Measurements from ENCODE around the gene COX7A2L.
"Not testable (repeated sequence)": the region's sequence is repeated elsewhere in the genome, so short reads cannot be mapped to it uniquely, and the experiment has no call there.

Gene COX7A2L

DNA sequence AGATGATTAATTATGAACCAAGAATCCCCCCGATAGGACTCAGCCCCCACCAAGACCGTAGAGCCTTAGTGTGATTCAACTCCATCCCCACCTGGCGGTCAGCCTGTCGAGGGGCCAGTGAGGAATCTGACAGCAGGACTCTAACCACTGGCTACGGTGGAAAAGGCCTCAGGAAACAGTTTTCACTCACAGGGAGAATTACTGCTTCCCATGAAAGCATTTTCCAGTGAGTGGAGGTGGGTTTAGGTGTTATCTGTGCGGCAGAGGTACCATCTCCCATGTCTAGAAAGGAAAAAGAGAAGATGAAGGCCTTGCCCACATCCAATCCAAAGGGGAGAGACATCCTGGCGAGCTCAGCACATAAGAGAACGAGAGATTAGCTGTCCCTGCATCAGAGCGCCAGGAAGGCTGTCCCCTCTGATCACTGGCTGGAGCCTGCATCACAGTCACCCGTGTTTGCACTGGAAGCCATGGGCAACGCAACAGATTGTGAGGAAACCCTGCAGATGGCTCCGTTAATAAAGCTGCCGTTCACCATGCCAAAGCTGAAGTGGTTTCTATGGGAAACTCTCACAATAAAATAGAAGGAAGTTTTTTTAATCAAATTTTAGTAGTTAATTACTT lies 22.3 kb downstream of the COX7A2L start:
- DNase-seq: no peak

DNA sequence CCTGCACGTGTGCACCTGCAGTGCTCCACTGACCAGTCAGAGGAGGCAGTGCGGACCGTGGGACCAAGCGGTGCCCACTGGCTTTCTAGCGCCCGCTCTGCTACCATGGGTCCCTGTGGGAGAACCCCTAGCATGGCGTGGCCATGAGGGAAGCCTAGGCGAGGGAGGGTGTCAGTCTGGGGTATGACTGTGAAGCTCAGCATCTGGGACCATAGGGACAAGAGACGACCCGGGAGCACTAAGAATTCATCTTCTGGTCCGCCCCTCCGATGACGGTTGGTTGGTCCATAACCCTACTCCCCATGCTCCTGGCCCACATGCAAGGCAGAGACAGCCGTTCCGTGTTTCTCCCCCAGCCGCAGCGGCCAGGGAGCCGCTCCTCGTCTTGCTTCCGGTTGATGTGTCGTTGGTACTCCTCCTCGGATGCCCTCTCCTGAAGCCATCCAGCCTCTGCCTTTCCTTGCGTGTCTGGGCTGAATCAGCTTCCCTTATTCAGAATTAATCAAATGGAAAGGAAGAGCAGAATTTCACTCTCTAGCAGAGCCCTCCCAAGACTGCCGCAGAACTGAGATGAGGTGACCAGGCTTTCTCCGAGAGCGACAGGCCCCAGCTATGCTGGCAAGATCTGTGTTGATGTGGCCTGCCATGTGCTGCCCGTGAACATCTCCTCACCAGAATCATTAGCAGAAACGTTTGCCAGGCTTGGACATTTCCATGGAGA lies 23.0 kb downstream of the COX7A2L start:
- no peak for DNase-seq

DNA sequence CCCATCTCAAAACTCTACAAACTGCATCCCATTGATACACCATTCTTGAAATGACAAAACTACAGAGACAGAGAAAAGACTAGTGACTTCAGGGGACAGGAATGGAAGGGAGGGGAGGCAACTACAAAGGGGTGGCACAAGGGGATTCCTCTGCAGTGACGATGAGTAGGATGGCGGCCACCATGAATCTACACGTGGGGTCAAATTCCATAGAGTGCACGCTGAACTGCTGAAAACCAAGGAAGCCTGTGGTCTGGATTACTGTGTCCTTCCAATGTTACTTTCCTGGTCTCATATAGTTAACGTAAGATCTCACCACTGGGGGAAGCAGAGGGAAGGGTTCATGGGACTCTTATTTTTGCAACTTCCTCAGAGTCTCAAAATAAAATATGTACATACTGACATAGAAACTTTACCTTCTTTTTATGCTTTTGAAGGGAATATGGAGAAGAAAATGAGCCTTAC lies 23.6 kb downstream of the COX7A2L start:
- no peak for DNase-seq

DNA sequence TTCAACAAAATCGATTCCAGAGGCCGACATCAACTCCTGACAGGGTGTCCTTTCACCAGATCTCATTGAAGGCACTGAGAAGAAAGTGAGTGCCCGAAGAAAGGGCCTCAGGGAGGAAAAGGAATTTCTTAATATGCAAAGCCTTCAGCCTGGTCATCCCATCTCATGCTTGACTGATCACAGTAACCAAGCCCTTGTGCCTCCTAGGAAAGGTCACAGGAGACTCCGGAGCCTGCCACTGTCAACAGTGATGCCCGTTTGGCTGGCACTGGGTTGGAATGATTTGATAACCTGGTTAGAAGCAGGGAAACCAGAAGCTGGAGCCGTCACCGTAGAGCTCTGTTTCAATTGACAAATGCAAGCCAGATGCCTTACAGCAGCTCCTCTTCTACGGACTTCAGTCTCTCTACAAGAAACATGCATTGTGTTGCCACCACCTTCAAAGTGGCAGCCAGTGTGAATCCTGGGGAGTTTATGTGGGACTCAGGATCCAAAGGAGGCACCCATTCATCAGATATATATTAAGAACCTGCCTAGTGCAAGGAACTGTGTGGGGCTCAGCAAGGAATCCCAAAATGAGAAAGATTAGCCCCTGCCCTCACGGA lies 24.6 kb downstream of the COX7A2L start:
- DNase-seq: no peak

DNA sequence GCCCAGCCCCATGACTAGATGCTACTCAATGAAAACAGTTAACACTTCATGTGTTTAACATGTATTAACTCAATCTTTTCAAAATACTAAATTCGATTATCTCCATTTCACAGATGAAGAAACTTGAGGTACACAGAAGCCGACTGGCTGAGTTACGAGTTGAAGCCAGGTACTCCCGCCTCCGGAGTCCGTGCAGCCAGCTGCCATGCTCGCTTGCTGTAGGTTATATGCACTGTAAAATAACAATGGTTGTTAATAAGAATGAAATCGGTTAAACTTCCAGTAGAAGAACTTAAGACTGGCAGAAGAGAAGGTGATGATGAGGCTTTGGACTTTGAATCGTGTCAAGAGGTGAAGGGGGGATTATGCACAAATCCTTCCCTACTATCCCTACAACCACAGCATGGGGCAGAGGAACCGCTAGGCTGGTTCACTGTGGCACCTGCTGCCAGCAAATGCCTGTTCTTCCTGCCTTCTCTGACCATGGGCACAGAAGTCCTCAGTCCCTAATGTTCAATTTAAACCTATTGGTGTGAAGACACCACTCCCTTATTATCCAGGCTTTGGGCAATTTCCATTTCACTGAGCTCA lies 25.4 kb downstream of the COX7A2L start:
- no peak for DNase-seq

DNA sequence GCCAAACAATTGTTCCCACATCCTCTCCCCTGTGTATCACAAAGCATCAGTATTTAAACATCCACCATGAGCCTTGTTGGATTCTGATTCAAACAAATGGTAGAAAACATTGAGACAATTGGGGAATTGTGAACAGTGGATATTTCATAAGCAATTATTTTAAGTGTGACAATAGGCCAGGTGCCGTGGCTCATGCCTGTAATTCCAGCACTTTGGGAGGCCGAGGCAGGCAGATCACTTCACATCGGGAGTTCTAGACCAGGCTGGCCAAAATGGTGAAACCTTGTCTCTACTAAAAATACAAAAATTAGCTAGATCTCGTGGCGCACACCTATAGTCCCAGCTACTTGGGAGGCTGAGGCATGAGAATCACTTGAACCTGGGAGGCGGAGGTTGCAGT lies 26.2 kb downstream of the COX7A2L start:
- DNase-seq: not testable (repeated sequence)

DNA sequence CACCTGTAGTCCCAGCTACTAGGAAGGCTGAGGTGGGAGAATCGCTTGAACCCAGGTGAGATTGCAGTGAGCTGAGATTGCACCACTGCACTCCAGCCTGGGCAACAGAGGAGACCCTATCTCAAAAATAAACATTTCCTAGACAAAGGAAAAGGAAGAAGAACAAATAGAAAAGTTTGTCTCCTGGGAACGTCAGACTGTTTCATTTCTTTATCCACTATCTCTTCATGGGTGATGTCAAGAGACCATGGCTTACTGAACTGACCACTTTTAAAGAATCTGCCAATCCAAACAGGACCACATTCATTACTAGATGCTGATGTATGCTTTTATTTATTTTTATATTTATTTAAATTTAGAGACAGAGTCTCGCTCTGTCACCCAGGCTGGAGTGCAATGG lies 26.8 kb downstream of the COX7A2L start:
- no peak for DNase-seq

DNA sequence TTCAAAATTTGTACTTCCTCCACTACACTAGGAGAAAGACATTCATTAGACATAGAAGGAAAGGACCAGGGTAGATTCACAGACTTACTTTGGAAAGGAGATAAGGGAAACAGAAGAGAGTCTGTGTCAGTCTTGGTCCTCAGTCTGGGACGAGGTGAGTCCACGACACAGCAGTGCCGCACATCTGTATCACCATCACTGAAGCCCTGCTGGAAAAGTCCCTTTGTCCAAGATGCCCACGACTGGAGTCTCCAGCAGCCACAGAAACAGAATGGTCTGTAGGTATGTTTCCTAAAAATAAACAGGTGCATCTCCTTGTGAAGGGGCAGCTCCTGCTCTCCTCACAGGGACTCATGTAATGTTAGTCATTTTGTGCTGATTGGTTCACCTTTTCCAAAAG lies 27.4 kb downstream of the COX7A2L start:
- no peak for DNase-seq

DNA sequence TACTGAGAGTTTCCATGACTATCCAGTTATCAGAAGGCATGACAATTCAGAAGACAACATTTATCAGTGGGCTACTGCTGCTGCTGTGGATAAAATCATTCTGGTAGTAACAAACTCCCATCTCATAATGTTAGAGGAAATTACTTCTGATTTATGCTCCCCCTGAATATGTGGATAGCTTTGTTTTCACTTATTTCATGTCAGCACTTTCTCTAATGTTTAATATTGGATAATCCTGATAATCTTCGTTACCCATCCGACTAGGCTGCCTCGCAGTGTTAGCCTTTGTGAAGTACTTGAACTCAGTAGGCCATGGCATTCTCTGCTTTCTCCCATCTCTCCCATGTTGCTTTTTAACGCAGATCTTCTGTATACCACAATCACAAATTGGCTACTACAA lies 28.4 kb downstream of the COX7A2L start:
- DNase-seq: no peak

DNA sequence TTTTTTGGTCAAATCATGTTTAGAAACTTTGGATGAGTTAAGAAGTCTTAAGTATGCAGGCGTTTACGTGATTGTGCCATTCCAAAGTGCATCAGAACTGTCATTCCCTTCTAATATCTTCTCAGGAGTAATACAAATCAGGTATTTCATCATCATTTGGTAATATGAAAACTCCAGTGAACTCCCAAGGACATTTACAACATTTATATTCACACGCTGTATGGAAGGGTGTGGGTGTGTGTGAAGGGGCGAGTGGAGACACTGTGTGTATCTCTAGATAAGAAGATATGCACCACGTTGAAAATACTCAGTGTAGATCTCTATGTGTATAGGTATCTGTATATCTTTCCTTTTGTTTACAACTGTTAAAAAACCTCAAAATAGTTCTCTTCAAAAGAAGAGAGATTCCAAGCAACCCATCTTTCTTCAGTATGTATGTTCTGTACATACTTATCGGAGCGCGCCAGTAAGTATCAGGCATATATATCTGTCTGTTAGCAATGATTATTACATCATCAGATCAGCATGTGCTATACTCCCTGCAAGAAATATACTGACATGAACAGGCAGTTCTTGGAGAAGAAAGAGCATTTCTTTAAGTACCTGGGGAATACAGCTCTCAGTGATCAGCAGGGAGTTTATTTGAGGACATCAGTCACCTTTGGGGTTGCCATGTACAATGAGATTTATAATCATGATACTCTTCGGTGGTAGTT lies 29.3 kb downstream of the COX7A2L start:
- no peak for DNase-seq

DNA sequence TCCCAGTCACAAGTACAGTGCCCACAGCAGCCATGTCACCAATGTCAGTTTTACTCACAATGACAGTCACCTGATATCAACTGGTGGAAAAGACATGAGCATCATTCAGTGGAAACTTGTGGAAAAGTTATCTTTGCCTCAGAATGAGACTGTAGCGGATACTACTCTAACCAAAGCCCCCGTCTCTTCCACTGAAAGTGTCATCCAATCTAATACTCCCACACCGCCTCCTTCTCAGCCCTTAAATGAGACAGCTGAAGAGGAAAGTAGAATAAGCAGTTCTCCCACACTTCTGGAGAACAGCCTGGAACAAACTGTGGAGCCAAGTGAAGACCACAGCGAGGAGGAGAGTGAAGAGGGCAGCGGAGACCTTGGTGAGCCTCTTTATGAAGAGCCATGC lies 31.3 kb downstream of the COX7A2L start:
- no peak for DNase-seq

DNA sequence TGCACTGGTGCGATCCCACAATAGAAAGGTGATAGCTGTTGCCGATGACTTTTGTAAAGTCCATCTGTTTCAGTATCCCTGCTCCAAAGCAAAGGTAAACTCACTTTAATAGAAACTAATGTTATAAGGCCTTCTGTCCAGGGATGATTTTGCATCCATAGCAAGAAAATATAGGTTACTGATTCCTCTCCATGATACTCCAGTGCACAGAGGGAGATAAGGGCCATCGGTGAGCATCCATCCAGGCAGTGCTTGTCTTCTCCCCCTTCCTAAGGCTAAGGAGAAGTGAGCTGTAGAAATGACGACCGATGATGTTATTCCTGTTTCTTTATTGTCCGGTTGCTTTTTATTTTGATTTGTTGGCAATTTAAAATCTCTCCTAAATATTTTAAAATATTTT lies 32.1 kb downstream of the COX7A2L start:
- no peak for DNase-seq

DNA sequence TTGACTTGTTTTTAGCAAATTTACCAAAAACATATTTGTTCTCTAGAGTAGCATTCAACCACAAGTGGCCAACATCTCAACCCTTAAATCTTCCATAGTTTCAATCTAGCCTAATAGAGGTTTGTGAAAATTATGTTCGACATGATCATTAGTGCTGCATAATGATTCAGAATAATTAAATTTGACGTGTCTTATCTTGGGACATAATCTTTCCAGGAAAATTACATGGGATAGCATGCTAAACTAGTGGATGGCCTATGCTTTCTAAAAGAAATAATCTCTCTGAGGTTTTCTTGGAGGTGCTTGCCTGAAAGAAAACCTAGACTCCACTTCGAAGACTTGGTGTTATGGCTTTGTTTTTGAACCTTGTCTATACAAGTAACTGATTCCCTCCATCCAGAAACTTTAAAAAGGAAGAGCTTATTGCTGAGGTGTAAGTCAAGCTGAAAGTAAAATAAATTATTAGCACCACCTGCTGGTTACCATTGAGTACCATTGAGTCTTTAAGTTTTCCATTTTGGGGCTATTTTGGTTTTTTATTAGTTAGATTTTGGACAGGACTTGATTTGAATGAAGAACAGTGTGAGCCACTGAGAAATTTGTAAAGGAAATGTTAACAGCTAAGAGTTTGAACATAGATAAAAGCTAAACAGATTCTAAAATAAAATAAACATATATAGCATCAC lies 32.7 kb downstream of the COX7A2L start:
- DNase-seq: no peak

DNA sequence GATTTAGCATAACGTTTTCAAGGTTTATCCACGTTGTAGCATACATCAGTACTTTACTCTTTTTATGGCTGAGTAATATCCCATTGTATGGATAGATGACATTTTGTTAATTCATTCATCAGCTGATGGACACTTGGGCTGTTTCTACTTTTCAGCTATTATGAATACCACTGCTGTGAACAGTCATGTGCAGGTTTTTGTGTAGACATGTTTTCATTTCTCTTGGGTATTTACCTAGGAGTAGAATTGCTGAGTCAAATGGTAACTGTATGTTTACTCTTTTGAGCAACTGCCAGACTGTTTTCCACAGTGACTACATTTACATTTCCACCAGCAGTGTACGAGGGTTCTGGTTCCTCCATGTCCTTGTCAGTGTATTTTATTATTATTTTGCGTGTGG lies 33.9 kb downstream of the COX7A2L start:
- no peak for DNase-seq

DNA sequence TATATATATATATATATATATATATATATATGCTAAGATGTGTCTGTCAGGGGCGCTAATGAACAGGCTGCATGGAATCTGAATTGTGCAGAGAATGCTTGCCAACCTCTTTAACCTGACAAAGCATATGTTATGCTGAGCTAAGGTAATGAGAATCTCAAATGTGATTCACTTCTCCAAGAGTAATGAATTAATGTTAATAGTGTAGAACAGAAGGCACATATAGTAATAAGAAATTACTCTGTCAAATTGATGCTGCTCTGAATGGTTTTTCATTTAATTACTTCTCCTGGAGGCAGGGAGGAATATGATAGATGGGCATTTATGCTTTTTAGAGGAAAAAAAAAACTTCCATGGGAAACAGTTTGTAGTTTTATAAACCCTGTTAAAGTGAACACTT lies 35.4 kb downstream of the COX7A2L start:
- DNase-seq: no peak

DNA sequence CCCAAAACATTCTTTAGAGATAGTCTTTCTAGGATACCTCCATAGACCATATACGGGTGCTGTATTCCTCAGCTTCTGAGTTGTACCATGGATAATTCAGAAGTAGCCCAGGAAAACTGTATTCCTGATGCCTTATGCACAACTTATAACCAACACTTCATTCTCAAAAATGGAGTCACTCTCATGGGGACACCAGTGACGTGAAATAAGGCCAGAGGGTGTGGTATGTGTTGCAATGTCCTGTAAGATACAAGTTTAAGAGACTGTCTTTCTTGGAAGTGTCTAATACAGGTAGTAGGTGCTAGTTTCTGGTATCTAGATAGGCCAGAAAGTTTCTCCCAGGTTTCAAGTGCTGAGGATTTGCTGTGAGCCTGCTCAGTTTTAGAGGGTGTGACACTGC lies 36.1 kb downstream of the COX7A2L start:
- DNase-seq: no peak

DNA sequence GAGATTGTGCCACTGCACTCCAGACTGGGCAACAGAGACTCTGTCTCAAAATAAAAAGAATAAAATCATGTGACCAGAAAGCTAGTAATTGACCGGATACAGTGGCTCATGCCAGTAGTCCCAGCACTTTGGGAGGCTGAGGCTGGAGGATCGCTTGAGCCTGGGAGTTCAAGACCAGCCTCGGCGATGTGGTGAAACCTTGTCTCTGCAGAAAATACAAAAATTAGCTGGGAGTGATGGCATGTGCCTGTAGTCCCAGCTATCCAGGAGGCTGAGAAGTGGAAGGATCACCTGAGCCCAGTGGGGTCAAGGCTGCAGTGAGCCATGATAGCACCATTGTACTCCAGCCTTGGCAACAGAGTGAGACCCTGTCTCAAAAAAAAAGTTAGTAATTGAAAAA lies 36.8 kb downstream of the COX7A2L start:
- no peak for DNase-seq

DNA sequence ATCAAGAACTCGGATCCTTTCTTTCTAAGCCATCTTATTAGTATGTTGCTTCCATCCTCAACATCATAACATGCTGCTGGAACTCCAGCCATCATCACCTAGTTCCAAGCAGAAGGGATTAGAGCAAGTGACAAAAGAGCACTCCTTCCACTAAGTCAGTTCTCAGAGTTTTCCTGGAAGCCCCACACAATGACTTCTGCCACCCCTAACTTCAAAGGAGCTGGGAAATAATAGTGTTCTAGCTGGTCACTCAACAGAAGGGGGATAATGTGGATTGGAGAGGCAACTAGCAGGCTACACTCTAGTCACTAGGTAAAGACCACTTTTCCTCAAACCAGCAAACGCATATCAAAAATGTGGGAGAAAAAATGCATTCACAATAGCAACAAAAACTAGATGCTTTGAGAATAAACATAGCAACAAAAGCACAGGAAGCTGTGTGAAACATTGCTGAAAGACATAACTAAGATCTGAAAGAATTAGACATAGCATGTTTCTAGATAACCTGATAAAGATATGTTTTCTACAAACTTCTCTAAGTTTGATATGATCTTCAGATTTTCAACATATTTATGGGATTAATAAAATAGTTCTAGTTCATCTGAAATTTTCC lies 39.5 kb downstream of the COX7A2L start:
- DNase-seq: no peak

DNA sequence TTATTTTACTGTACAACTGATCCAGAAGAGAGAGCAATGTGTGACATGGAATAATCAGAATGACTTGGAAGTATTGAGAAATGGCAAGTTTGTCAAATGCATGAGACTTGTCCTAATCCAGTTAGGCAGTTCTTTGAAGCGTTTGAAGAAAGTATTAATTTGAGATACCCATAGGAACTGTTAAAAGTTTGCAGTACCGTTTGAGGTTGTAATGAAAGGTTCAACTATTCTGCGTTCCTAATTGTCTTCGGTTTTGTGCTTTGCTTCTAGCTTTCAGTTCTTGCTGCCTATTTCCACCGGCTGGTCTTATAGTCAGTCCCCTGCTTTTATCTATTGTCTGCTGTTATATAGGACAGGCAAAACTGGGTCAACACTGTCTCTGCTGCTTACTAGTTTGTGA lies 41.8 kb downstream of the COX7A2L start:
- DNase-seq: no peak

DNA sequence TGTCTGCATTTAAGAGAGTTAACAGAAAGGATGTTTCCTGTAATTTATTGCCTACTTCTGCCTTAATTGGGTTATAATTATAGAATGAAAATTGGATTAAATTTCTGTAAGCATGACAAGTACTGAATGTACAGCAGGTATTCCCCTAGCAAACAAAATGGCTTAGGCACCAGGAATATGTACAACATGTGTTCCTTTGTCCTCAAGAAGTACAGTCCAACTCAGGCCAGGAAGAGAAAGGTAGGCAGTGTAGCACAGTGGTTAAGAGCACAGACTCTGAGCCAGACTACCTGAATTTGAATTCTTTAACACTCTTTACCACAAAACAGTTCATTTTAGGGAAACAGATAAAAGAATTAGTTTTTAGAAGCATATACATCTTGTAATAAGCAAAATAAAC lies 43.1 kb downstream of the COX7A2L start:
- no peak for DNase-seq

DNA sequence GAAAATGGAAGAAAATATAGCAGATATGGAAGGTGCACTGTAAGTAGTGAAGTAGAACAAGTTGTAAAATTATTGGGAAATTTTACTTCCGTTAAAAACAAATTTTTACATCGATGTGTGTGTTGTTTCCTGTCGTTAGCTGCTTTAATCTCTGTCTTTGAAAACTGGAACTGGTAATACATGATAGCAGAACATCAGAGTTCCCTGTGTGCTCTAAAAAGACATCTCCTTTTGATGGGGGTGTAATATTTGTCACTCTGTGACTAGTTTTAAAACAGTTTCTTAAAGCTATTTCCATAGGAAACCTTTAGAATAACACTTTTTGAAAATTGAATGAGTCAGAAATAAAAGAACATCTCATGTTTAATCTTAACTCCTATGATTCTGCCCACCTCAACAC lies 43.5 kb downstream of the COX7A2L start:
- no peak for DNase-seq

DNA sequence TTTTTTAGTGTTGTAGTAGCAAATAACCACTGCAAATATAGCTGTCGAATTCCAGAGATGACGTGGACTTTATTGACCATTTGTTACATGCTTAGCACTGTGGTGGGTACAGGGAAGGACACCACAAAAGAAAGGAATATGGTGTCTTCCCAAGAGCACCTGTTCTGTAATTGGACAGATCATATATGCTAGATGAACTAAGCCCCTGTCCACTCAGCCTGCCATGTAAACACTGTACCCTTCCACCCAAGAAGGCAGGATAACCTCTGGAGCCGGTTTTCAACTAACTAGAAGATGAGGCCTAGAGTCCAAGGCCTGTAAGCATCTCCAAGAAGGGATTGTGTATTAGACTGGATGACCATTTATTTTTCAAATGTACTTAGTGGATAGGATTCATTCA lies 44.1 kb downstream of the COX7A2L start:
- no peak for DNase-seq

Measured in stimulated activated CD4-positive, alpha-beta T cell treated with anti-CD3 and anti-CD28 coated beads, Interleukin-2, amount 100 ng/mL, for 48 hours (primary cell).